Osteoblast (primary cell): ENCODE measurements around the gene CALN1. TPM values are rescaled to one million over a fixed set of nuclear protein-coding genes. Genes with fewer than 3 reads are reported as not detected.

Source experiments
- DNase-seq: peaks from one replicate; pipeline ENCODE4 v3.0.0; 2011; ENCODE audit warnings: low spot score, mixed read lengths; ENCODE audit not compliant: insufficient read length; ENCODE audit errors: missing footprints
- H2AFZ ChIP-seq: 2 replicates; pipeline ENCODE4 v1.6.0; 2011; ENCODE audit warnings: mild to moderate bottlenecking, low read length
- H3K27ac ChIP-seq: 2 replicates; pipeline ENCODE4 v1.5.1; 2011; ENCODE audit warnings: mild to moderate bottlenecking, low read depth, low read length, moderate library complexity
- H3K27me3 ChIP-seq: 2 replicates; pipeline ENCODE4 v1.6.0; 2012; ENCODE audit warnings: mild to moderate bottlenecking, control low read depth, inconsistent platforms, low read length, moderate library complexity; ENCODE audit not compliant: insufficient read depth
- H3K36me3 ChIP-seq: 2 replicates; pipeline ENCODE4 v1.5.1; 2011; ENCODE audit warnings: mild to moderate bottlenecking, low read length, control low read depth, moderate library complexity; ENCODE audit not compliant: insufficient read depth
- H3K4me1 ChIP-seq: 2 replicates; pipeline ENCODE4 v1.5.1; 2011; ENCODE audit warnings: mild to moderate bottlenecking, low read length, control low read depth, moderate library complexity; ENCODE audit not compliant: insufficient read depth
- H3K4me2 ChIP-seq: 2 replicates; pipeline ENCODE4 v1.6.0; 2011; ENCODE audit warnings: mild to moderate bottlenecking, low read length; ENCODE audit not compliant: insufficient read depth
- H3K4me3 ChIP-seq: fragments of 200-600 bp; sonication (generic); 3 replicates; pipeline ENCODE4 v1.5.1; 2012; ENCODE audit warnings: mild to moderate bottlenecking, low read length, inconsistent platforms; ENCODE audit not compliant: insufficient read depth
- H3K79me2 ChIP-seq: 2 replicates; pipeline ENCODE4 v1.6.0; 2012; ENCODE audit warnings: mild to moderate bottlenecking, low read length, control low read depth, inconsistent platforms; ENCODE audit not compliant: insufficient read depth
- H3K9me3 ChIP-seq: 2 replicates; pipeline ENCODE4 v1.5.1; 2011; ENCODE audit warnings: low read depth, low read length, control low read depth
- H4K20me1 ChIP-seq: 2 replicates; pipeline ENCODE4 v1.6.0; 2012; ENCODE audit warnings: mild to moderate bottlenecking, low read length, control low read depth; ENCODE audit not compliant: insufficient read depth
- total RNA-seq: library from RNA; depleted of rRNA; stranded (reverse); fragments of >200 nt; gene quantifications from 2 replicates; pipeline ENCODE4 v1.2.3, GENCODE V29; 2012
- TF ChIP-seq, protein P1 (sequence below): IDR thresholded peaks from 2 replicates; pipeline ENCODE4 v1.5.1; 2011; ENCODE audit warnings: mild to moderate bottlenecking, low read depth, low read length, moderate library complexity; ENCODE audit errors: extremely low read depth

CALN1 gene
- total RNA-seq, 1 donor: not detected

DNA sequence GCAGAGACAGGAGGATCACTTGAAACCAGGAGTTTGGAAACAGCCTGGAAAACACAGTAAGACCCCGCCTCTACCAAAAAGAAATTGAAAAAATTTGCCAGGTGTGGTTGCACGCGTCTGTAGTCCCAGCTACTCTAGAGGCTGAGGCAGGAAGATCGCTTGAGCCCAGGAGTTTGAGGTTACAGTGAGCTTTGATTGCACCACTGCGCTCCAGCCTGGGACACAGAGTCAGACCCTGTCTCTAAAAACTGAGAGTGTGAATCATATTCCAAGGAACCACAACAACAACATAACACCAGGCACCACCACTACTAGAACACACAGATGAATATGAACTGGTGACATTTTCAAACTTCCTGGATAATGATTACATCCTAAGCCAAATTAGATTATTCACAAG is 324.2 kb downstream of the CALN1 start:
- Histone ChIP-seq H3K4me3 (no peak overlapping the region), H3K27me3 (no peaks in the 10 kb centered on the region), H3K36me3 (no peaks in the 10 kb centered on the region), H3K4me2 (no peak overlapping the region), H3K4me1 (no peaks in the 10 kb centered on the region), H4K20me1 (no peaks in the 10 kb centered on the region), H3K79me2 (no peaks in the 10 kb centered on the region), H2AFZ (no peak overlapping the region), H3K27ac (no peak overlapping the region), H3K9me3 (no peaks in the 10 kb centered on the region)
- DNase-seq: no peak
- TF ChIP-seq, protein P1, sequence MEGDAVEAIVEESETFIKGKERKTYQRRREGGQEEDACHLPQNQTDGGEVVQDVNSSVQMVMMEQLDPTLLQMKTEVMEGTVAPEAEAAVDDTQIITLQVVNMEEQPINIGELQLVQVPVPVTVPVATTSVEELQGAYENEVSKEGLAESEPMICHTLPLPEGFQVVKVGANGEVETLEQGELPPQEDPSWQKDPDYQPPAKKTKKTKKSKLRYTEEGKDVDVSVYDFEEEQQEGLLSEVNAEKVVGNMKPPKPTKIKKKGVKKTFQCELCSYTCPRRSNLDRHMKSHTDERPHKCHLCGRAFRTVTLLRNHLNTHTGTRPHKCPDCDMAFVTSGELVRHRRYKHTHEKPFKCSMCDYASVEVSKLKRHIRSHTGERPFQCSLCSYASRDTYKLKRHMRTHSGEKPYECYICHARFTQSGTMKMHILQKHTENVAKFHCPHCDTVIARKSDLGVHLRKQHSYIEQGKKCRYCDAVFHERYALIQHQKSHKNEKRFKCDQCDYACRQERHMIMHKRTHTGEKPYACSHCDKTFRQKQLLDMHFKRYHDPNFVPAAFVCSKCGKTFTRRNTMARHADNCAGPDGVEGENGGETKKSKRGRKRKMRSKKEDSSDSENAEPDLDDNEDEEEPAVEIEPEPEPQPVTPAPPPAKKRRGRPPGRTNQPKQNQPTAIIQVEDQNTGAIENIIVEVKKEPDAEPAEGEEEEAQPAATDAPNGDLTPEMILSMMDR: no peak

DNA sequence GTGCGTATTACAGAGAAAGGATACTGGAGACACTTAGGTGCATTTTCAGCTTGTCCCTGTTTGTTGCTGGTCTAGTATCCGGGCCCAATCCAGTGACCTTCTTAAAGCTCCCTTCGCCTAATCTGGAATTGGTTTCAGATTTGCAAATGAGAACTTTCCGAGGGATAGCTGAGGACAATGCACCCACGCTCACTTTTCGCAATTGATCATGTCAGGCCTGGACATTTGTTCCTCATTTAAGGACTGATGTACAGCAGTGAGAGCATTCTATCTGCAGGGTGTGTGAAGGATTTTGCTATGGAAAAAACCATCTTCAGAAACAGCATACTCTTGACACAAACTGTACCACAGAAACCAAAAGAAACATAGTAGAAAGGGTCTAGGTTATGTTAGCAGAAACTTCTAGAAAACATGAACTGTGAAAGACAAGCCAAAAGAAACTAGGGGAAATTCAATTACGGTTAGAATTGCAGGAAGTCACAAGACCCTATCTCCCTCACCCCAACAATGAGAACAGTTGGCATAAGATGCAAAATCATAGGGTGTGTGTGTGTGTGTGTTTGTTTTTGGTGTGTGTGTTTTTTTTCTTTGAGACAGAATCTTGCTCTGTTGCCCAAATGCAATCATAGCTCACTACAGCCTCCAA is 331.1 kb downstream of the CALN1 start:
- Histone ChIP-seq H2AFZ (no peak overlapping the region), H3K4me2 (no peak overlapping the region), H3K4me1 (no peaks in the 10 kb centered on the region), H3K79me2 (no peaks in the 10 kb centered on the region), H3K27ac (no peak overlapping the region), H3K36me3 (no peaks in the 10 kb centered on the region), H3K9me3 (no peaks in the 10 kb centered on the region), H3K27me3 (no peaks in the 10 kb centered on the region), H4K20me1 (no peaks in the 10 kb centered on the region), H3K4me3 (no peak overlapping the region)
- TF ChIP-seq, protein P1: no peak
- DNase-seq: no peak

DNA sequence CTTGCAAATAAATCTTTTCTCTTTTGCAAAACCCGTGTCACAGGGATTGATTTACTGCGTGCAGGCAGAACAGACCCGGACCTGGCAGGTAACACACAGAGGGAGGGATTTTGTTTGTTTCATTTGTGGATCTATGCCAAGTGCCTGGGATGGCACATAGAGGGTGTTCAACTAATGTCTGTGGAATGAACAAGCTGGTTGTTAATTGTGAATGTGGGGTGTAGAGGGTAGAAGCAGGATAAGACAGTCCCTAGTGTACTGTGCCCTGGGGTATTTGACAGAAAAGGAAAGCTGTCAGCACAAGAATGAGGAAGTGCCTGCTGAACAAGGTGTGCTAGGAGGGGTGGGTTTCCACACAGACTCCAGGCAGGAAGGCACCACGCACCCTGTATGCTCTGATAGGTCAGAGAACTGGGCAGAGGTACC is 331.8 kb downstream of the CALN1 start:
- TF ChIP-seq, protein P1: no peak
- Histone ChIP-seq H3K4me1 (no peaks in the 10 kb centered on the region), H2AFZ (no peak overlapping the region), H3K4me3 (no peak overlapping the region), H3K27ac (no peak overlapping the region), H4K20me1 (no peaks in the 10 kb centered on the region), H3K79me2 (no peaks in the 10 kb centered on the region), H3K9me3 (no peaks in the 10 kb centered on the region), H3K4me2 (no peak overlapping the region), H3K27me3 (no peaks in the 10 kb centered on the region), H3K36me3 (no peaks in the 10 kb centered on the region)
- DNase-seq: no peak

DNA sequence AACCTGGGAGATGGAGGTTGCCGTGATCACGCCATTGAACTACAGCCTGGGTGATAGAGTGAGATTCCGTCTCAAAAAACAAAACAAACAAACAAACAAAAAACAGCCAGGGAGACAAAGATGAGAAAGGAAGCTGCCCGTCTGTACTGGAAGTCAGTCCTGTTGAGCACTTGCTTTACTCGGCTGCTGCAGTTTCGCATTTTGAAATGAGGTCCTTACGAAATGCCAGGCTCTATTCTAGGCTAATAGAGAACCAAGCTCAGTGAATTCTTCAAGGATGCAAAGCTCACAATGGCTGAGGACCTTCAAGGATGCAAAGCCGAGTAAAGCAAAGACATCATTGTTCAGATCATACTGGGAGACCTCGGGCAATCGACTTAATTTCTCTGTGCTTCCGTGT is 333.3 kb downstream of the CALN1 start:
- H3K79me2 ChIP-seq: no peaks in the 10 kb centered on the region
- no peaks in the 10 kb centered on the region for H3K9me3 ChIP-seq
- TF ChIP-seq, protein P1: no peak

More for the DNA sequence above, 333.3 kb downstream of the CALN1 start:
- no peak overlapping the region for H2AFZ ChIP-seq
- no peak overlapping the region for H3K27ac ChIP-seq
- no peak overlapping the region for H3K4me2 ChIP-seq
- H3K36me3 ChIP-seq: no peaks in the 10 kb centered on the region
- H3K4me1 ChIP-seq: no peaks in the 10 kb centered on the region
- no peak for DNase-seq
- H4K20me1 ChIP-seq: no peaks in the 10 kb centered on the region
- H3K27me3 ChIP-seq: no peaks in the 10 kb centered on the region
- no peak overlapping the region for H3K4me3 ChIP-seq
